Natural killer cell (primary cell): ENCODE measurements around the gene TSKU. TPM values are rescaled to one million over a fixed set of nuclear protein-coding genes. Genes with fewer than 3 reads are reported as not detected.
A peak's percentile ranks its signal among the peaks of the same experiment; 100 is the strongest.
"Not testable (repeated sequence)": the region's sequence is repeated elsewhere in the genome, so short reads cannot be mapped to it uniquely, and the experiment has no call there.

Experiments
- ATAC-seq, 3 donors: fragments of 150-1000 bp in 2 of 3; fragments of 200-7000 bp in 1 of 3; cut with Tn5 transposase; 1 replicate in 1 of 3; 2 replicates in 2 of 3; pipeline ENCODE4 v1.10.0; 2021; ENCODE audit warnings: mild to moderate bottlenecking in 2 of 3, moderate library complexity in 2 of 3
- DNase-seq, 2 donors: peaks; one replicate each; pipeline versions ENCODE4 v3.0.0 to v3.0.0-alpha.2; 2013 to 2021; ENCODE audit warnings: mixed read lengths in 1 of 2
- H3K27ac ChIP-seq: one replicate; pipeline ENCODE4 v1.5.1; 2013; ENCODE audit warnings: mild to moderate bottlenecking, low read length
- H3K27me3 ChIP-seq: one replicate; pipeline ENCODE4 v1.6.1; 2013; ENCODE audit warnings: low read length; ENCODE audit not compliant: control insufficient read depth, insufficient read depth
- H3K36me3 ChIP-seq: one replicate; pipeline ENCODE4 v1.6.1; 2013; ENCODE audit warnings: low read length; ENCODE audit not compliant: control insufficient read depth, insufficient read depth
- H3K4me1 ChIP-seq: one replicate; pipeline ENCODE4 v1.6.1; 2013; ENCODE audit warnings: low read length; ENCODE audit not compliant: control insufficient read depth, insufficient read depth
- H3K4me3 ChIP-seq: one replicate; pipeline ENCODE4 v1.5.1; 2013; ENCODE audit warnings: low read length
- H3K9me3 ChIP-seq: one replicate; pipeline ENCODE4 v1.6.1; 2013; ENCODE audit warnings: low read length; ENCODE audit not compliant: control insufficient read depth, insufficient read depth
- H3K27ac Mint-ChIP-seq, 2 donors: one replicate each; pipeline ENCODE4 v1.8.0; 2022; ENCODE audit warnings: mild to moderate bottlenecking in 2 of 2, mixed read lengths in 2 of 2, moderate library complexity in 1 of 2
- H3K27me3 Mint-ChIP-seq, 2 donors: one replicate each; pipeline ENCODE4 v1.8.0; 2022; ENCODE audit warnings: low read depth in 2 of 2, mixed read lengths in 2 of 2
- H3K36me3 Mint-ChIP-seq: one replicate; pipeline ENCODE4 v1.8.0; 2022; ENCODE audit warnings: mixed read lengths
- H3K4me1 Mint-ChIP-seq, 2 donors: one replicate each; pipeline ENCODE4 v1.8.0; 2022; ENCODE audit warnings: mixed read lengths in 2 of 2
- H3K4me3 Mint-ChIP-seq: one replicate; pipeline ENCODE4 v1.8.0; 2022; ENCODE audit warnings: mild to moderate bottlenecking, moderate library complexity, mixed read lengths
- H3K9me3 Mint-ChIP-seq, 2 donors: one replicate each; pipeline ENCODE4 v1.8.0; 2022; ENCODE audit warnings: mixed read lengths in 2 of 2
- WGBS: methylation state at CpG from one replicate; pipeline ENCODE4 v1.1.7; 2013; ENCODE audit warnings: missing lambda C conversion rate; ENCODE audit not compliant: insufficient coverage; 5-methylcytosine and 5-hydroxymethylcytosine counted together
- intact Hi-C: fragments of 100-400 bp; cut with micrococcal nuclease; formaldehyde crosslinking; loops from one replicate; pipeline ENCODE4 v1.14.2; 2022
- total RNA-seq, 4 donors: library from RNA; stranded (reverse); fragments of 120-200 nt in 1 of 4; gene quantifications; one replicate each; pipeline versions ENCODE4 v1.2.3 to v1.2.4, GENCODE V29; 2013 to 2022
- TF ChIP-seq, protein P1 (sequence below): fragments of 200-600 bp; IDR thresholded peaks from one replicate; pipeline ENCODE4 v1.8.0; 2022; ENCODE audit warnings: antibody characterized with exemption

Gene TSKU
- total RNA-seq, 3 donors from 2014 or later (not counting 1 experiment from before 2014, with no cell fraction given): not detected

DNA sequence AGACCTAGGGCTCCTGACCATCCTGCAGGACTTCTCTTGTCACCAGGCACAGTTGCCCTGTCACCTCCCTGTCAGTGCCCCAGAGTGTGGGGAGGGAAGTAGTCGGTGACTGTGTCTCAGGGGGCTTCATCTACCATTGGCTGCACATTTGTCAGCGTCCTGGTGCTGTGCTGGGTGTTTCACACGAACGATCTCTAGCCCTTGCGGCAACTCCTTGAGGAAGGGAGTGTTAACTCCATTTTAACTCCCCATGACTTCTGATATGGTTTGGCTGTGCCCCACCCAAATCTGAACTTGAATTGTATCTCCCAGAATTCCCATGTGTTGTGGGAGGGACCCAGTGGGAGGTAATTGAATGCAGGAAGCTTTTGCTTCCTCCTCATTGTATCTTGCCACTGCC lies 7.1 kb downstream of the TSKU start:
- Histone ChIP-seq H3K4me1 (no peaks in the 10 kb centered on the region), H3K4me3 (no peak overlapping the region), H3K27me3 (no peaks in the 10 kb centered on the region), H3K36me3 (no peaks in the 10 kb centered on the region), H3K27ac (no peak overlapping the region), H3K9me3 (no peaks in the 10 kb centered on the region)
- TF ChIP-seq, protein P1, sequence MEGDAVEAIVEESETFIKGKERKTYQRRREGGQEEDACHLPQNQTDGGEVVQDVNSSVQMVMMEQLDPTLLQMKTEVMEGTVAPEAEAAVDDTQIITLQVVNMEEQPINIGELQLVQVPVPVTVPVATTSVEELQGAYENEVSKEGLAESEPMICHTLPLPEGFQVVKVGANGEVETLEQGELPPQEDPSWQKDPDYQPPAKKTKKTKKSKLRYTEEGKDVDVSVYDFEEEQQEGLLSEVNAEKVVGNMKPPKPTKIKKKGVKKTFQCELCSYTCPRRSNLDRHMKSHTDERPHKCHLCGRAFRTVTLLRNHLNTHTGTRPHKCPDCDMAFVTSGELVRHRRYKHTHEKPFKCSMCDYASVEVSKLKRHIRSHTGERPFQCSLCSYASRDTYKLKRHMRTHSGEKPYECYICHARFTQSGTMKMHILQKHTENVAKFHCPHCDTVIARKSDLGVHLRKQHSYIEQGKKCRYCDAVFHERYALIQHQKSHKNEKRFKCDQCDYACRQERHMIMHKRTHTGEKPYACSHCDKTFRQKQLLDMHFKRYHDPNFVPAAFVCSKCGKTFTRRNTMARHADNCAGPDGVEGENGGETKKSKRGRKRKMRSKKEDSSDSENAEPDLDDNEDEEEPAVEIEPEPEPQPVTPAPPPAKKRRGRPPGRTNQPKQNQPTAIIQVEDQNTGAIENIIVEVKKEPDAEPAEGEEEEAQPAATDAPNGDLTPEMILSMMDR: no peak
- 89% methylated on average over 5 of the region's 5 CpGs for WGBS
- Mint-ChIP-seq H3K27me3 (peaks cover 14 to 32% of the 10 kb centered on the region in 2 donors), H3K4me3 (no peak overlapping the region), H3K9me3 (no peaks in the 10 kb centered on the region), H3K4me1 (no peaks in the 10 kb centered on the region), H3K27ac (no peak overlapping the region), H3K36me3 (no peaks in the 10 kb centered on the region)
- no peak for DNase-seq
- no peak for ATAC-seq
- intact Hi-C loops: no loop called here

DNA sequence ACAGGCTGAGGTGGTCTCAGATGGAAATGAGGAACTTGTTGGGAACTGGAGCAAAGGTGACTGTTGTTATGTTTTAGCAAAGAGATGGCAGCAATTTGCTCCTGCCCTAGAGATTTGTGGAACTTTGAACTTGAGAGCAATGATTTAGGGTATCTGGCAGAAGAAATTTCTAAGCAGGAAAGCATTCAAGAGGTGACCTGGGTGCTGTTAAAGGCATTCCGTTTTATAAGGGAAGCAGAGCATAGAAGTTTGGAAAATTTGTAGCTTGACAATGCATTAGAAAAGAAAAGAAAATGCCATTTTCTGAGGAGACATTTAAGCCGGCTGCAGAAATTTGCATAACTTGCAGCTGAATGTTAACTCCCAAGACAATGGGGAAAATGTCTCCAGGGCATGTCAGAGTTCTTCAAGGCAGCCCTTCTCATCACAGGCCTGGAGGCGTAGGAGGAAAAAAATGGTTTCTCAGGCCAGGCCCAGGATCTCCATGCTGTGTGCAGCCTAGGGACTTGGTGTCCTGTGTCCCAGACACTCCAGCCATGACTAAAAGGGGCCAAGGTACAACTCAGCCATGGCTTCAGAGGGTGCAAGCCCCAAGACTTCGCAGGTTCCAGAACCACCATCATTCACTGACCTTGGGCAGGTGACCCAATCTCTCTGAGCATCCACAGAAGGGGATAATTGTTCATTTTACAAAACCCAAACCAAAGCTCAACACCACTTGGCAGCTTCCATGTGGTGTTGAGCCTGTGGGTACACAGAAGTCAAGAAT lies 8.0 kb downstream of the TSKU start:
- peaks cover 9 to 23% of the 10 kb centered on the region in 2 donors for H3K27me3 Mint-ChIP-seq
- H3K36me3 ChIP-seq, intact Hi-C loops, H3K36me3 Mint-ChIP-seq, H3K27me3 ChIP-seq, DNase-seq, H3K9me3 Mint-ChIP-seq, H3K4me3 ChIP-seq, H3K27ac ChIP-seq, ATAC-seq, H3K4me1 ChIP-seq, H3K27ac Mint-ChIP-seq, H3K4me3 Mint-ChIP-seq, H3K4me1 Mint-ChIP-seq, H3K9me3 ChIP-seq: not testable (repeated sequence)
- 85% methylated on average over 4 of the region's 4 CpGs for WGBS

DNA sequence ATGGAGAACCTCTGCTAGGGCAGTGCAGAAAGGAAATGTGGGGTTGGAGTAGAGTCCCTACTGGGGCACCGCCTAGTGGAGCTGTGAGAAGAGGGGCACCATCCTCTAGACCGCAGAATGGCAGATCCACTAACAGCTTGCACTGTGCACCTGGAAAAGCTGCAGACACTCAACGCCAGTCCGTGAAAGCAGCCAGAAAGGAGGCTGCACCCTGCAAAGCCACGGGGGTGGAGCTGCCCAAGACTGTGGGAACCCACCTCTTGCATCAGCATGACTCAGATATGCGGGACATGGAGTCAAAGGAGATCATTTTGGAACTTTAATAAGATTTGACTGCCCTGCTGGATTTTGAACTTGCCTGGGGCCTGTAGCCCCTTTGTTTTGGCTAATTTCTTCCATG lies 8.7 kb downstream of the TSKU start:
- Mint-ChIP-seq H3K27me3 (peaks cover 7 to 16% of the 10 kb centered on the region in 2 donors), H3K36me3 (no peaks in the 10 kb centered on the region), H3K4me3 (no peak overlapping the region), H3K9me3 (no peaks in the 10 kb centered on the region), H3K4me1 (no peaks in the 10 kb centered on the region), H3K27ac (no peak overlapping the region)
- 76% methylated on average over 6 of the region's 6 CpGs for WGBS
- no peak for DNase-seq
- Histone ChIP-seq H3K27ac (no peak overlapping the region), H3K27me3 (no peaks in the 10 kb centered on the region), H3K36me3 (no peaks in the 10 kb centered on the region), H3K4me3 (no peak overlapping the region), H3K4me1 (no peaks in the 10 kb centered on the region), H3K9me3 (no peaks in the 10 kb centered on the region)
- ATAC-seq: no peak
- TF ChIP-seq, protein P1: no peak
- intact Hi-C loops: no loop called here

DNA sequence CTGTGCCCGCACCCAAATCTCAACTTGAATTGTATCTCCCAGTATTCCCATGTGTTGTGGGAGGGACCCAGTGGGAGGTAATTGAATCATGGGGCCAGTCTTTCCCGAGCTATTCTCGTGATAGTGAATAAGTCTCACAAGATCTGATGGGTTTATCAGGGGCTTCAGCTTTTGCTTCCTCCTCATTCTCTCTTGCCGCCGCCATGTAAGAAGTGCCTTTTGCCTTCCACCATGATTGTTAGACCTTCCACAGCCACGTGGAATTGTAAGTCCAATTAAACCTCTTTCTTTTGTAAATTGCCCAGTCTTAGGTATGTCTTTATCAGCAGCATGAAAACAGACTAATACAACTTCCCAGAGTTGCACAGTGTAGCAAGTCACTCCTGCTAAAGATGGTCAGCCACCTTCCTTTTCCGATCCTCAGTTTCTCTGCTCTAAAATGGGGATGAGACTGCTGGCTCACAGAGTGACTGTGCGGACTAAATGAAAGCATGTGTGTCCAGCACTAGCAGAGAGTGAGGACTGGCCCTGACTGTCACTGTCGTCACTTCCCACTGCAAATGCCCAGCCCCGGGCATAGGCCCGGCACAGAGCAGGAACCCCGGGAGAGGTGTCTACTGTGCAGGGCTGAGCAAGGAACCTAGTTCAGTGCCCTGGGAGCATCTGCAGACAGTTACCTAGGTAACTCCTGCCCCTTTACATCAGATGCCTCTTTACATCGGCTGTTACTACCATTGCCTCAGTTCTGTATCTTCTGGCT lies 9.5 kb downstream of the TSKU start:
- H3K27me3 Mint-ChIP-seq: peaks cover 3 to 9% of the 10 kb centered on the region in 2 donors
- Histone ChIP-seq H3K4me3 (no peak overlapping the region), H3K4me1 (no peaks in the 10 kb centered on the region), H3K27me3 (no peaks in the 10 kb centered on the region), H3K27ac (no peak overlapping the region), H3K9me3 (no peaks in the 10 kb centered on the region), H3K36me3 (no peaks in the 10 kb centered on the region)
- peak in 1 of 2 donors; percentile 9 for DNase-seq
- TF ChIP-seq, protein P1: no peak
- intact Hi-C loops: no loop called here
- no peaks in the 10 kb centered on the region for H3K36me3 Mint-ChIP-seq
- H3K4me3 Mint-ChIP-seq: no peak overlapping the region
- ATAC-seq: no peak
- no peak overlapping the region for H3K27ac Mint-ChIP-seq
- WGBS: 95% methylated on average over 13 of the region's 13 CpGs
- H3K9me3 Mint-ChIP-seq: no peaks in the 10 kb centered on the region
- no peaks in the 10 kb centered on the region for H3K4me1 Mint-ChIP-seq
